ENCODE measurements around the gene ZNF469.

GRCh38 chr16:88379694-88380040 is 3.1 kb upstream of the ZNF469 start:
- TF ChIP-seq CTCF (IDR thresholded peaks at IDR 0.05 in 4 of 5, conservative IDR thresholded peaks at IDR 0.05 in 1 of 5) (no peak), POLR2A (IDR thresholded peaks at IDR 0.05) (no peak)
